WTC11 (cell line): ENCODE data around the gene PTPRG.

Experiments used
- FOXK1 ChIP-seq: sonication (generic); formaldehyde crosslinking; IDR thresholded peaks from 2 replicates; pipeline ENCODE4 v1.8.0; 2022; ENCODE audit warnings: mild to moderate bottlenecking, moderate library complexity, missing genetic modification reagents
- GABPB1 ChIP-seq: sonication (generic); formaldehyde crosslinking; IDR thresholded peaks from 2 replicates; pipeline ENCODE4 v1.8.1; 2023; ENCODE audit warnings: mild to moderate bottlenecking, missing genetic modification reagents
- KAT7 ChIP-seq: sonication (generic); formaldehyde crosslinking; IDR thresholded peaks from 2 replicates; pipeline ENCODE4 v1.8.1; 2023; ENCODE audit warnings: missing genetic modification reagents, mild to moderate bottlenecking, borderline replicate concordance
- MYBL2 ChIP-seq: sonication (generic); formaldehyde crosslinking; IDR thresholded peaks from 2 replicates; pipeline ENCODE4 v1.8.1; 2023; ENCODE audit warnings: mild to moderate bottlenecking, moderate library complexity, missing genetic modification reagents
- NFE2L1 ChIP-seq: sonication (generic); formaldehyde crosslinking; IDR thresholded peaks from 2 replicates; pipeline ENCODE4 v1.8.1; 2023; ENCODE audit warnings: missing genetic modification reagents
- NFYB ChIP-seq: sonication (generic); formaldehyde crosslinking; conservative IDR thresholded peaks from 2 replicates; pipeline ENCODE4 v1.8.0; 2022; ENCODE audit warnings: low read depth, missing genetic modification reagents
- NR3C1 ChIP-seq: sonication (generic); formaldehyde crosslinking; conservative IDR thresholded peaks from 2 replicates; pipeline ENCODE4 v1.8.1; 2023; ENCODE audit warnings: low read depth, mild to moderate bottlenecking, missing genetic modification reagents
- SP1 ChIP-seq: sonication (generic); formaldehyde crosslinking; conservative IDR thresholded peaks from 2 replicates; pipeline ENCODE4 v1.8.1; 2022; ENCODE audit warnings: missing genetic modification reagents
- TCF7 ChIP-seq: sonication (generic); formaldehyde crosslinking; IDR thresholded peaks from 2 replicates; pipeline ENCODE4 v1.8.0; 2022; ENCODE audit warnings: mild to moderate bottlenecking, low read depth, missing genetic modification reagents, moderate library complexity
- USF2 ChIP-seq: sonication (generic); formaldehyde crosslinking; IDR thresholded peaks from 2 replicates; pipeline ENCODE4 v1.8.1; 2023; ENCODE audit warnings: mild to moderate bottlenecking, missing genetic modification reagents, moderate library complexity
- TF ChIP-seq, protein P1 (sequence below): sonication (generic); formaldehyde crosslinking; IDR thresholded peaks from 2 replicates; pipeline ENCODE4 v1.8.1; 2022; ENCODE audit warnings: low read depth, missing genetic modification reagents, borderline replicate concordance
- TF ChIP-seq, protein P2 (sequence below): fragments of 200-600 bp; IDR thresholded peaks from 2 replicates; pipeline ENCODE4 v1.8.0; 2022; ENCODE audit warnings: antibody characterized with exemption

DNA sequence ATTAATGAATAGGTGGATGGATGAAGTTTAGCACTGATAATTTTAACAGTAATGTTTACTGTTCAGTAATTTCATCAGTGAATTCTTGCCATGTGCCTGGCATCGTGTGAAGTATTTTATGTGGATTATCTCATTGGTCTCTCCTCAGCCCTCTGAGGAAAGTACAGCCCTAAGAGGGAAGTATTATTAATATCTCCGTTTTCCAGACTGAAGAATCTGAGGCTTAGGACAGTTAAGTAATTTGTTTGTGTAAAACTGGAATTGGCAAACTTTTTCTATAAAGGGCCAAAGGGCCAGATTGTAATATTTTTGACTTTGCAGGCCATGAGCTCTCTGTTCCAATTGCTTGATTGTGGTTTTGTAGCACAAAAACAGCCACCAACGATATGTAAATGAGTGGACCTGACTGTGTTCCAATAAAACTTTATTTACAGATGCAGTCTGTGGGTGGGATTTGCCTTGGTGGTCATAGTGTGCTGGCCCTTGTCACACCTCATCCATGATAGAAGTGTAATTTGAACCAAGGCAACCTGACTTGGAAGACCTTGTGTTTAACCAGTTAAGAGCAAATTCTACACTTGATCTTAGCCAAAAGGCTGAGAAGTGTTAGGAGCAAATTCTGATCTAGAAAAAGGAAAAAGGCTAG lies 556.7 kb downstream of the PTPRG start:
- TF ChIP-seq NR3C1 (CRISPR knock-in tag), result no peak
- no peak for TF ChIP-seq GABPB1 (CRISPR knock-in tag)
- no peak for TF ChIP-seq MYBL2 (CRISPR knock-in tag)
- no peak for TF ChIP-seq USF2
- TF ChIP-seq, protein P1, sequence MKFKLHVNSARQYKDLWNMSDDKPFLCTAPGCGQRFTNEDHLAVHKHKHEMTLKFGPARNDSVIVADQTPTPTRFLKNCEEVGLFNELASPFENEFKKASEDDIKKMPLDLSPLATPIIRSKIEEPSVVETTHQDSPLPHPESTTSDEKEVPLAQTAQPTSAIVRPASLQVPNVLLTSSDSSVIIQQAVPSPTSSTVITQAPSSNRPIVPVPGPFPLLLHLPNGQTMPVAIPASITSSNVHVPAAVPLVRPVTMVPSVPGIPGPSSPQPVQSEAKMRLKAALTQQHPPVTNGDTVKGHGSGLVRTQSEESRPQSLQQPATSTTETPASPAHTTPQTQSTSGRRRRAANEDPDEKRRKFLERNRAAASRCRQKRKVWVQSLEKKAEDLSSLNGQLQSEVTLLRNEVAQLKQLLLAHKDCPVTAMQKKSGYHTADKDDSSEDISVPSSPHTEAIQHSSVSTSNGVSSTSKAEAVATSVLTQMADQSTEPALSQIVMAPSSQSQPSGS (CRISPR knock-in tag), result no peak
- TF ChIP-seq, protein P2, sequence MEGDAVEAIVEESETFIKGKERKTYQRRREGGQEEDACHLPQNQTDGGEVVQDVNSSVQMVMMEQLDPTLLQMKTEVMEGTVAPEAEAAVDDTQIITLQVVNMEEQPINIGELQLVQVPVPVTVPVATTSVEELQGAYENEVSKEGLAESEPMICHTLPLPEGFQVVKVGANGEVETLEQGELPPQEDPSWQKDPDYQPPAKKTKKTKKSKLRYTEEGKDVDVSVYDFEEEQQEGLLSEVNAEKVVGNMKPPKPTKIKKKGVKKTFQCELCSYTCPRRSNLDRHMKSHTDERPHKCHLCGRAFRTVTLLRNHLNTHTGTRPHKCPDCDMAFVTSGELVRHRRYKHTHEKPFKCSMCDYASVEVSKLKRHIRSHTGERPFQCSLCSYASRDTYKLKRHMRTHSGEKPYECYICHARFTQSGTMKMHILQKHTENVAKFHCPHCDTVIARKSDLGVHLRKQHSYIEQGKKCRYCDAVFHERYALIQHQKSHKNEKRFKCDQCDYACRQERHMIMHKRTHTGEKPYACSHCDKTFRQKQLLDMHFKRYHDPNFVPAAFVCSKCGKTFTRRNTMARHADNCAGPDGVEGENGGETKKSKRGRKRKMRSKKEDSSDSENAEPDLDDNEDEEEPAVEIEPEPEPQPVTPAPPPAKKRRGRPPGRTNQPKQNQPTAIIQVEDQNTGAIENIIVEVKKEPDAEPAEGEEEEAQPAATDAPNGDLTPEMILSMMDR, result no peak
- no peak for TF ChIP-seq KAT7 (CRISPR knock-in tag)
- TF ChIP-seq SP1 (CRISPR knock-in tag), result no peak
- TF ChIP-seq NFE2L1 (CRISPR knock-in tag), result no peak
- TF ChIP-seq NFYB (CRISPR knock-in tag), result no peak
- no peak for TF ChIP-seq TCF7 (CRISPR knock-in tag)
- no peak for TF ChIP-seq FOXK1 (CRISPR knock-in tag)
